OCI-LY3 (cell line): ENCODE data around the gene BDH2.

Source experiments
- EZH2phosphoT487 ChIP-seq: fragments of 200-600 bp; shearing (Covaris generic); IDR thresholded peaks from 2 replicates; pipeline ENCODE4 v1.6.1; 2018; ENCODE audit warnings: antibody characterized with exemption, mixed run types, low read depth
- TF ChIP-seq, protein P1 (sequence below): fragments of 200-600, 300-600 bp; sonication (generic); IDR thresholded peaks from 2 replicates; pipeline ENCODE4 v1.5.1; 2014; ENCODE audit warnings: antibody characterized with exemption, low read length, low read depth

DNA sequence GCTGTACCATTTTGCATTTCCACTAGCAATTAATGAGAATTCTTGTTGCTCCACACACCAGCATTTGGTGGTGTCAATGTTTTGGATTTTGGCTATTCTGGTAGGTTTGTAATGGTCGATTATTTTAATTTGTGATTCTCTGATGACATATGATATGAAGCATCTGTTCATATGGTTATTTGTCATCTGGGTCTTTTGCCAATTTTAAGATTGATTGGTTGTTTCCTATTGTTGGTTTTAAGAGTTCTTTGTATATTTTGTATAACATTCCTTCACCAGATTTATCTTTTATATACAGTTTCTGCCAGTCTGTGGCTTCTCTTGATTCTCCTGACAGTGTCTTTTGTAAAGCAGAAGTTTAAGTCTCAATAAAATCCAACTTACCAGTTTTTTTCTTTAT lies 18.5 kb upstream of the BDH2 start:
- TF ChIP-seq, protein P1, sequence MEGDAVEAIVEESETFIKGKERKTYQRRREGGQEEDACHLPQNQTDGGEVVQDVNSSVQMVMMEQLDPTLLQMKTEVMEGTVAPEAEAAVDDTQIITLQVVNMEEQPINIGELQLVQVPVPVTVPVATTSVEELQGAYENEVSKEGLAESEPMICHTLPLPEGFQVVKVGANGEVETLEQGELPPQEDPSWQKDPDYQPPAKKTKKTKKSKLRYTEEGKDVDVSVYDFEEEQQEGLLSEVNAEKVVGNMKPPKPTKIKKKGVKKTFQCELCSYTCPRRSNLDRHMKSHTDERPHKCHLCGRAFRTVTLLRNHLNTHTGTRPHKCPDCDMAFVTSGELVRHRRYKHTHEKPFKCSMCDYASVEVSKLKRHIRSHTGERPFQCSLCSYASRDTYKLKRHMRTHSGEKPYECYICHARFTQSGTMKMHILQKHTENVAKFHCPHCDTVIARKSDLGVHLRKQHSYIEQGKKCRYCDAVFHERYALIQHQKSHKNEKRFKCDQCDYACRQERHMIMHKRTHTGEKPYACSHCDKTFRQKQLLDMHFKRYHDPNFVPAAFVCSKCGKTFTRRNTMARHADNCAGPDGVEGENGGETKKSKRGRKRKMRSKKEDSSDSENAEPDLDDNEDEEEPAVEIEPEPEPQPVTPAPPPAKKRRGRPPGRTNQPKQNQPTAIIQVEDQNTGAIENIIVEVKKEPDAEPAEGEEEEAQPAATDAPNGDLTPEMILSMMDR: no peak
- TF ChIP-seq EZH2phosphoT487: no peak
